H9 (cell line): ENCODE results near the gene DIRAS2. TPM values are rescaled to one million over a fixed set of nuclear protein-coding genes. Genes with fewer than 3 reads are reported as not detected.

Source experiments
- DNase-seq: peaks from one replicate; pipeline ENCODE4 v3.0.0-alpha.2; 2017
- H2AFZ ChIP-seq: one replicate; pipeline ENCODE4 v1.6.1; 2013; ENCODE audit warnings: mild to moderate bottlenecking, low read length, control low read depth, moderate library complexity
- H2AK5ac ChIP-seq: 2 replicates; pipeline ENCODE4 v1.6.1; 2013; ENCODE audit warnings: low read length, control low read depth, mixed read lengths; ENCODE audit not compliant: insufficient read length
- H2BK120ac ChIP-seq: one replicate; pipeline ENCODE4 v1.6.1; 2013; ENCODE audit warnings: low read depth, mild to moderate bottlenecking, low read length, control low read depth, inconsistent platforms; ENCODE audit not compliant: poor library complexity, severe bottlenecking
- H2BK12ac ChIP-seq: 2 replicates; pipeline ENCODE4 v1.6.1; 2013; ENCODE audit warnings: low read length, control low read depth, mixed read lengths, low read depth; ENCODE audit not compliant: insufficient read length
- H2BK15ac ChIP-seq: 2 replicates; pipeline ENCODE4 v1.6.1; 2013; ENCODE audit warnings: low read depth, low read length, control low read depth
- H2BK20ac ChIP-seq: one replicate; pipeline ENCODE4 v1.6.1; 2013; ENCODE audit warnings: low read depth, mild to moderate bottlenecking, low read length, control low read depth, inconsistent platforms; ENCODE audit not compliant: poor library complexity, severe bottlenecking
- H2BK5ac ChIP-seq: 2 replicates; pipeline ENCODE4 v1.6.1; 2013; ENCODE audit warnings: low read length, control low read depth, mixed read lengths; ENCODE audit not compliant: insufficient read length
- H3K14ac ChIP-seq: 2 replicates; pipeline ENCODE4 v1.6.1; 2013; ENCODE audit warnings: low read length, control low read depth; ENCODE audit not compliant: insufficient read depth
- H3K18ac ChIP-seq: 2 replicates; pipeline ENCODE4 v1.6.1; 2013; ENCODE audit warnings: low read depth, mild to moderate bottlenecking, mixed read lengths, low read length, control low read depth; ENCODE audit not compliant: insufficient read length
- H3K23ac ChIP-seq: 2 replicates; pipeline ENCODE4 v1.6.1; 2013; ENCODE audit warnings: low read length, control low read depth, mixed read lengths, low read depth; ENCODE audit not compliant: insufficient read length
- H3K23me2 ChIP-seq: 2 replicates; pipeline ENCODE4 v1.6.1; 2013; ENCODE audit warnings: low read depth, mild to moderate bottlenecking, mixed read lengths, low read length, control low read depth; ENCODE audit not compliant: insufficient read length, poor library complexity, severe bottlenecking
- H3K27ac ChIP-seq: 2 replicates; pipeline ENCODE4 v1.5.1; 2013; ENCODE audit warnings: low read length, control low read depth, mixed read lengths, low read depth; ENCODE audit not compliant: insufficient read length
- H3K27me3 ChIP-seq: 2 replicates; pipeline ENCODE4 v1.6.1; 2013; ENCODE audit warnings: low read length, control low read depth, inconsistent platforms; ENCODE audit not compliant: insufficient read depth
- H3K4ac ChIP-seq: 2 replicates; pipeline ENCODE4 v1.6.1; 2013; ENCODE audit warnings: low read depth, mild to moderate bottlenecking, control low read depth, inconsistent platforms, low read length, moderate library complexity
- H3K4me1 ChIP-seq: 2 replicates; pipeline ENCODE4 v1.6.1; 2013; ENCODE audit warnings: low read length, control low read depth, inconsistent platforms; ENCODE audit not compliant: insufficient read depth
- H3K4me2 ChIP-seq: 2 replicates; pipeline ENCODE4 v1.6.1; 2013; ENCODE audit warnings: low read length, control low read depth, mixed read lengths; ENCODE audit not compliant: insufficient read length, insufficient read depth
- H3K56ac ChIP-seq: 2 replicates; pipeline ENCODE4 v1.6.1; 2013; ENCODE audit warnings: low read depth, mild to moderate bottlenecking, mixed read lengths, low read length, control low read depth; ENCODE audit not compliant: insufficient read length
- H3K79me1 ChIP-seq: 2 replicates; pipeline ENCODE4 v1.6.1; 2013; ENCODE audit warnings: low read depth, mild to moderate bottlenecking, moderate library complexity, low read length, control low read depth, inconsistent platforms; ENCODE audit not compliant: insufficient read depth, poor library complexity, severe bottlenecking
- H3K79me2 ChIP-seq: 2 replicates; pipeline ENCODE4 v1.6.1; 2013; ENCODE audit warnings: low read length, control low read depth, inconsistent platforms; ENCODE audit not compliant: insufficient read depth
- H3K9ac ChIP-seq: 2 replicates; pipeline ENCODE4 v1.6.1; 2013; ENCODE audit warnings: low read length, control low read depth, mixed read lengths; ENCODE audit not compliant: insufficient read length; ENCODE audit errors: extremely low read depth
- H3K9me3 ChIP-seq: one replicate; pipeline ENCODE4 v1.6.1; 2013; ENCODE audit warnings: low read depth, low read length, inconsistent platforms; ENCODE audit not compliant: control insufficient read depth
- H3T11ph ChIP-seq: one replicate; pipeline ENCODE4 v1.6.1; 2013; ENCODE audit warnings: mild to moderate bottlenecking, low read length, control low read depth, inconsistent platforms
- H4K20me1 ChIP-seq: one replicate; pipeline ENCODE4 v1.6.1; 2013; ENCODE audit not compliant: control insufficient read depth, insufficient read length, insufficient read depth
- H4K5ac ChIP-seq: 2 replicates; pipeline ENCODE4 v1.6.1; 2013; ENCODE audit warnings: low read depth, mild to moderate bottlenecking, mixed read lengths, low read length, control low read depth; ENCODE audit not compliant: insufficient read length
- H4K8ac ChIP-seq: replicated peaks from 2 replicates; pipeline ENCODE4 v1.6.1; 2013; ENCODE audit warnings: low read length, control low read depth, mixed read lengths, low read depth; ENCODE audit not compliant: insufficient read length
- H4K91ac ChIP-seq: 2 replicates; pipeline ENCODE4 v1.6.1; 2013; ENCODE audit warnings: low read depth, mild to moderate bottlenecking, moderate library complexity, mixed read lengths, low read length, control low read depth; ENCODE audit not compliant: insufficient read length
- H3K27ac Mint-ChIP-seq, 3 experiments: 2 replicates in 2 of 3; 3 replicates in 1 of 3; pipeline ENCODE4 v1.8.0; 2020 to 2021; ENCODE audit warnings: mixed read lengths in 3 of 3, mild to moderate bottlenecking in 1 of 3, moderate library complexity in 1 of 3
- H3K27me3 Mint-ChIP-seq: 2 replicates; pipeline ENCODE4 v1.8.0; 2021; ENCODE audit warnings: low read depth, mild to moderate bottlenecking, moderate library complexity, mixed read lengths
- H3K36me3 Mint-ChIP-seq, 3 experiments: 2 replicates in 2 of 3; 3 replicates in 1 of 3; pipeline ENCODE4 v1.8.0; 2020 to 2021; ENCODE audit warnings: low read depth in 3 of 3, mixed read lengths in 3 of 3; ENCODE audit not compliant: insufficient read depth in 1 of 3
- H3K4me1 Mint-ChIP-seq, 2 experiments: 2 replicates each; pipeline ENCODE4 v1.8.0; 2020; ENCODE audit warnings: mixed read lengths in 2 of 2
- H3K4me3 Mint-ChIP-seq, 2 experiments: 2 replicates in 1 of 2; 3 replicates in 1 of 2; pipeline ENCODE4 v1.8.0; 2020 to 2021; ENCODE audit warnings: mild to moderate bottlenecking in 2 of 2, mixed read lengths in 2 of 2, moderate library complexity in 1 of 2
- H3K9me3 Mint-ChIP-seq, 2 experiments: 2 replicates in 1 of 2; 3 replicates in 1 of 2; pipeline ENCODE4 v1.8.0; 2020; ENCODE audit warnings: mild to moderate bottlenecking in 2 of 2, mixed read lengths in 2 of 2, moderate library complexity in 1 of 2
- WGBS: extraction: QIAGEN DNeasy Blood & Tissue Kit; methylation state at CpG from one replicate; pipeline ENCODE4 v1.1.7; 2013; ENCODE audit warnings: missing lambda C conversion rate, low lambda C conversion rate, mixed read lengths; ENCODE audit not compliant: insufficient read length; ENCODE audit errors: extremely low coverage; 5-methylcytosine and 5-hydroxymethylcytosine counted together
- total RNA-seq: library from RNA; stranded (reverse); gene quantifications from 2 replicates; pipeline ENCODE4 v1.2.1, GENCODE V29; 2021
- TF ChIP-seq, protein P1 (sequence below): fragments of 200-600 bp; sonication (generic); conservative IDR thresholded peaks from 3 replicates; pipeline ENCODE4 v1.8.0; 2021; ENCODE audit warnings: antibody characterized with exemption, mild to moderate bottlenecking

Gene DIRAS2
- total RNA-seq, 1 experiment from 2014 or later = not detected

DNA sequence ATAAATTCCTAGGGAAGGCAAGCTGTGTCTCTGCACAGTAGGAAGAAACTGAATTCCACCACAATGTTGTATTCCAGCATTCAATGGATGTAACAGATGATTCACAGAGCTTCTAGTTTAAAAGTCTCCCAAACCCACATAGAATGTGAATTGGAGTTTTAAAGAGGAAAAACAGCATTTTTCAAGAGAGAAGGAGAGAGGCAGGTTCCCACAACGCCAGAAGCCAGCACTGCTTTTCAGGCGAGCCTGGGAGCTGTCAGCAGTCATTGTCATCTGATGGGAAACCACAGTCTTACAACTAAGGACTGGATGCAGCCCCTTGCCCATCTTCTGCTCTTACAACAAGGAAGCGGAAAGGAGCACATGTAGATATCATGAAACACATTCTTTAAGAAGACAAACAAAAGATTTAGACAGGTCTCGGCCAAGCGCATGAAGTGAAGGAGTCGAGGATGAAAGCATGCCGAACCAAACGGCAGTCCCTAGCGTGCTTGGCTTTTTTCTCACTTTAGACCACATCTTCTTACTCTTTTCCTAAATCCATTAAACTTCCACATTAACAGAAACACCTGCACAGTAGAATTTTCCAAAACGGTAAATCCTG is 638 bp downstream of the DIRAS2 start:
- peak overlapping the region; percentile 72 to 89 for H3K4me3 Mint-ChIP-seq
- no peak overlapping the region for H2BK5ac ChIP-seq
- H4K20me1 ChIP-seq = no peaks in the 10 kb centered on the region
- no peak overlapping the region for H4K5ac ChIP-seq
- H3K79me2 ChIP-seq = no peaks in the 10 kb centered on the region
- peaks cover 8 to 12% of the 10 kb centered on the region in 2 experiments for H3K4me1 Mint-ChIP-seq
- H3T11ph ChIP-seq = no peak overlapping the region
- no peak overlapping the region for H3K9ac ChIP-seq
- H4K91ac ChIP-seq = no peak overlapping the region
- no peak overlapping the region for H3K23ac ChIP-seq
- no peak overlapping the region for H2BK15ac ChIP-seq
- no peak overlapping the region for H3K4ac ChIP-seq
- no peak overlapping the region for H2AFZ ChIP-seq
- TF ChIP-seq, protein P1, sequence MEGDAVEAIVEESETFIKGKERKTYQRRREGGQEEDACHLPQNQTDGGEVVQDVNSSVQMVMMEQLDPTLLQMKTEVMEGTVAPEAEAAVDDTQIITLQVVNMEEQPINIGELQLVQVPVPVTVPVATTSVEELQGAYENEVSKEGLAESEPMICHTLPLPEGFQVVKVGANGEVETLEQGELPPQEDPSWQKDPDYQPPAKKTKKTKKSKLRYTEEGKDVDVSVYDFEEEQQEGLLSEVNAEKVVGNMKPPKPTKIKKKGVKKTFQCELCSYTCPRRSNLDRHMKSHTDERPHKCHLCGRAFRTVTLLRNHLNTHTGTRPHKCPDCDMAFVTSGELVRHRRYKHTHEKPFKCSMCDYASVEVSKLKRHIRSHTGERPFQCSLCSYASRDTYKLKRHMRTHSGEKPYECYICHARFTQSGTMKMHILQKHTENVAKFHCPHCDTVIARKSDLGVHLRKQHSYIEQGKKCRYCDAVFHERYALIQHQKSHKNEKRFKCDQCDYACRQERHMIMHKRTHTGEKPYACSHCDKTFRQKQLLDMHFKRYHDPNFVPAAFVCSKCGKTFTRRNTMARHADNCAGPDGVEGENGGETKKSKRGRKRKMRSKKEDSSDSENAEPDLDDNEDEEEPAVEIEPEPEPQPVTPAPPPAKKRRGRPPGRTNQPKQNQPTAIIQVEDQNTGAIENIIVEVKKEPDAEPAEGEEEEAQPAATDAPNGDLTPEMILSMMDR = no peak
- no peaks in the 10 kb centered on the region for H3K79me1 ChIP-seq
- peaks cover 3% of the 10 kb centered on the region for H3K27me3 ChIP-seq
- H3K36me3 Mint-ChIP-seq = no peaks in the 10 kb centered on the region
- no peak overlapping the region for H2BK12ac ChIP-seq
- H2AK5ac ChIP-seq = no peak overlapping the region
- H3K27me3 Mint-ChIP-seq = peaks cover 65% of the 10 kb centered on the region
- no peak overlapping the region for H3K14ac ChIP-seq
- H3K9me3 Mint-ChIP-seq = no peaks in the 10 kb centered on the region
- H3K4me1 ChIP-seq = no peaks in the 10 kb centered on the region; the same call in 1 of the 2 replicates
- H3K23me2 ChIP-seq = peaks cover 6% of the 10 kb centered on the region
- no peak overlapping the region for H3K27ac Mint-ChIP-seq
- H4K8ac ChIP-seq = no peak overlapping the region
- H3K4me2 ChIP-seq = peak overlapping the region; percentile 37
- no peak overlapping the region for H2BK20ac ChIP-seq
- DNase-seq = no peak
- no peaks in the 10 kb centered on the region for H3K9me3 ChIP-seq
- WGBS = no CpG with 5 or more reads among the region's 10 CpGs
- no peak overlapping the region for H3K27ac ChIP-seq
- no peak overlapping the region for H3K56ac ChIP-seq
- H3K18ac ChIP-seq = no peak overlapping the region
- H2BK120ac ChIP-seq = no peak overlapping the region
